ENCODE data around the gene SLC22A7. TPM values are rescaled to one million over a fixed set of nuclear protein-coding genes. Genes with fewer than 3 reads are reported as not detected.

Gene SLC22A7
- polyA plus RNA-seq, 1 donor (not counting 4 experiments of a cell fraction or from before 2014, with no cell fraction given): not detected

- FAIRE-seq: no peak
- H2AFZ ChIP-seq (ENCODE audit: control insufficient read depth, low read length): no peak overlapping the region
- no peak for DNase-seq (ENCODE audit: low read depth, low spot score)
Observed at GRCh38 chr6:43292763-43293318, 5.2 kb upstream of the SLC22A7 start.

GRCh38 chr6:43293698-43294097 is 4.4 kb upstream of the SLC22A7 start:
- Histone ChIP-seq H2AFZ (ENCODE audit: control insufficient read depth, low read length) (no peak overlapping the region), H3K9ac (ENCODE audit: control insufficient read depth, extremely low read depth, insufficient read depth, low read length) (no peak overlapping the region), H3K36me3 (ENCODE audit: control insufficient read depth in 2 of 2, extremely low read depth in 1 of 2, insufficient read depth in 2 of 2, low read length in 2 of 2) (no peaks in the 10 kb centered on the region), H3K4me2 (ENCODE audit: control insufficient read depth, extremely low read depth, insufficient read depth, low read depth, low read length) (no peak overlapping the region), H4K20me1 (ENCODE audit: control insufficient read depth, extremely low read depth, insufficient read depth, low read length) (no peaks in the 10 kb centered on the region), H3K4me1 (ENCODE audit: control insufficient read depth, extremely low read depth, insufficient read depth, low read length) (no peaks in the 10 kb centered on the region), H3K79me2 (ENCODE audit: control insufficient read depth, insufficient read depth, low read length) (no peaks in the 10 kb centered on the region), H3K27me3 (ENCODE audit: control insufficient read depth, extremely low read depth, insufficient read depth, low read length) (peaks cover 22% of the 10 kb centered on the region), H3K9me3 (ENCODE audit: control insufficient read depth, low read depth, low read length) (no peaks in the 10 kb centered on the region), H3K4me3 (ENCODE audit: control insufficient read depth in 2 of 3, extremely low read depth in 1 of 3, insufficient read depth in 2 of 3, low read depth in 1 of 3, low read length in 3 of 3) (no peak overlapping the region), H3K9me1 (ENCODE audit: control insufficient read depth, extremely low read depth, insufficient read depth, low read length) (no peaks in the 10 kb centered on the region), H3K27ac (ENCODE audit: control insufficient read depth, insufficient read depth, low read length) (no peak overlapping the region)
- TF ChIP-seq CTCF (optimal IDR thresholded peaks at IDR 0.05 in 1 of 3, IDR thresholded peaks at IDR 0.05 in 1 of 3, conservative IDR thresholded peaks at IDR 0.05 in 1 of 3; ENCODE audit: extremely low read depth in 1 of 3, insufficient read depth in 2 of 3, low read length in 3 of 3): no peak
- TF ChIP-seq EZH2 (IDR thresholded peaks at IDR 0.05; ENCODE audit: low read length): no peak
- dilution Hi-C loops (cut with MboI; ENCODE audit: extremely low pct_ligation_motif_present, low sequenced_read_pairs): no loop called here
- FAIRE-seq (no peak), DNase-seq (ENCODE audit: low read depth, low spot score) (no peak)

More at GRCh38 chr6:43292763-43293318, 5.2 kb upstream of the SLC22A7 start:
- Histone ChIP-seq H3K9me1 (ENCODE audit: control insufficient read depth, extremely low read depth, insufficient read depth, low read length) (no peaks in the 10 kb centered on the region), H3K9ac (ENCODE audit: control insufficient read depth, extremely low read depth, insufficient read depth, low read length) (no peak overlapping the region), H3K27ac (ENCODE audit: control insufficient read depth, insufficient read depth, low read length) (no peak overlapping the region), H4K20me1 (ENCODE audit: control insufficient read depth, extremely low read depth, insufficient read depth, low read length) (no peaks in the 10 kb centered on the region), H3K4me3 (ENCODE audit: control insufficient read depth in 2 of 3, extremely low read depth in 1 of 3, insufficient read depth in 2 of 3, low read depth in 1 of 3, low read length in 3 of 3) (no peak overlapping the region), H3K4me1 (ENCODE audit: control insufficient read depth, extremely low read depth, insufficient read depth, low read length) (no peaks in the 10 kb centered on the region), H3K4me2 (ENCODE audit: control insufficient read depth, extremely low read depth, insufficient read depth, low read depth, low read length) (no peak overlapping the region), H3K36me3 (ENCODE audit: control insufficient read depth in 2 of 2, extremely low read depth in 1 of 2, insufficient read depth in 2 of 2, low read length in 2 of 2) (no peaks in the 10 kb centered on the region), H3K79me2 (ENCODE audit: control insufficient read depth, insufficient read depth, low read length) (no peaks in the 10 kb centered on the region), H3K9me3 (ENCODE audit: control insufficient read depth, low read depth, low read length) (no peaks in the 10 kb centered on the region), H3K27me3 (ENCODE audit: control insufficient read depth, extremely low read depth, insufficient read depth, low read length) (peaks cover 14% of the 10 kb centered on the region)
- dilution Hi-C loops (cut with MboI; ENCODE audit: extremely low pct_ligation_motif_present, low sequenced_read_pairs): no loop called here
- TF ChIP-seq CTCF (optimal IDR thresholded peaks at IDR 0.05 in 1 of 3, IDR thresholded peaks at IDR 0.05 in 1 of 3, conservative IDR thresholded peaks at IDR 0.05 in 1 of 3; ENCODE audit: extremely low read depth in 1 of 3, insufficient read depth in 2 of 3, low read length in 3 of 3): no peak
- TF ChIP-seq EZH2 (IDR thresholded peaks at IDR 0.05; ENCODE audit: low read length): no peak
